ENCODE measurements around the gene SLC6A3.
A peak's percentile ranks its signal among the peaks of the same experiment; 100 is the strongest.
"Not testable (repeated sequence)": the region's sequence is repeated elsewhere in the genome, so short reads cannot be mapped to it uniquely, and the experiment has no call there.

The SLC6A3 gene

DNA sequence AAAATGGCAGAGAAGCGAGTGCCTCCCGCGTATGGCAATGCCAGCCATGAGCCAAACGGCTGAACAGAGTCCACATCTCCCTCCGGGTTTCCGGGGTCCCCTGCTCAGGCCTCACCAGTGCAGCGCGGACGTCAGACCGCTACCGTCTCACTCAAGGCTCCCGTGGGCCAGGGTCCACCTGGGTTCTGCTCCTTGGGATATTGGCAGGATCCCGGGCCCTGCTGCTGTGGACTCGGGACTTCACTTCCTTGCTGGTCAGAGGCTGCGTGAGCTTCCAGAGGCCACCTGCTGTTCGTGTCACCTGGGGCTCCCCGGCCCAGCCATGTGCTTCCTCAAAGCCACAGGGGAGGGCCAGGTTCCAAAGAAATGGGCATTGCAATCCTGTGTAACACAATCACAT, 61.9 kb downstream of the SLC6A3 start:
- Mint-ChIP-seq H3K4me1 (ENCODE audit: low read depth) (peaks cover 35% of the 10 kb centered on the region), H3K9me3 (no peaks in the 10 kb centered on the region), H3K4me3 (no peak overlapping the region), H3K27ac (no peak overlapping the region), H3K36me3 (ENCODE audit: low read depth) (no peaks in the 10 kb centered on the region), H3K27me3 (peaks cover 7% of the 10 kb centered on the region)
- DNase-seq = no peak

DNA sequence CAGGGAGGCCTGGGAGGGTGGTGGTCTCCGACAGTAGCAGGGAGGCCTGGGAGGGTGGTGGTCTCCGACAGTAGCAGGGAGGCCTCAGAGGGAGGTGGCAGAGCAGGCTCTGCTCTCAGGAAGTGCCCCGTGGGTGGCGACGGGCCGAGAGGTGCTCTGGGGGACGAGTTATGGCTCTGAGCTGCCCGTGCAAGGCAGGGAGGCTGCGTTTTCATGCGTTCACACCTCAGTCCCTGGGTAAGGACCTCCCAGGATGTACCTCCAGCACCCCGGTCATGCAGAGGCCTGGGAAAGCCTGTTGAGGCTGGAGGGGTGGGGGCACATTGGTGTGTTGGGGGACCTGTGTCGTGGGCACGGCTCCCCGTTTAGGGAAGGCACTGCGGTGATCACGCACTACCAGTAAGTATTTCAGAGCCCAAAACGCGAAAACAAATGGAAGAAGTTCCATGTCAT, 63.0 kb downstream of the SLC6A3 start:
- Mint-ChIP-seq H3K4me1 (ENCODE audit: low read depth) (peaks cover 32% of the 10 kb centered on the region), H3K9me3 (no peaks in the 10 kb centered on the region), H3K36me3 (ENCODE audit: low read depth) (no peaks in the 10 kb centered on the region), H3K4me3 (no peak overlapping the region), H3K27me3 (peaks cover 7% of the 10 kb centered on the region), H3K27ac (no peak overlapping the region)
- no peak for DNase-seq

DNA sequence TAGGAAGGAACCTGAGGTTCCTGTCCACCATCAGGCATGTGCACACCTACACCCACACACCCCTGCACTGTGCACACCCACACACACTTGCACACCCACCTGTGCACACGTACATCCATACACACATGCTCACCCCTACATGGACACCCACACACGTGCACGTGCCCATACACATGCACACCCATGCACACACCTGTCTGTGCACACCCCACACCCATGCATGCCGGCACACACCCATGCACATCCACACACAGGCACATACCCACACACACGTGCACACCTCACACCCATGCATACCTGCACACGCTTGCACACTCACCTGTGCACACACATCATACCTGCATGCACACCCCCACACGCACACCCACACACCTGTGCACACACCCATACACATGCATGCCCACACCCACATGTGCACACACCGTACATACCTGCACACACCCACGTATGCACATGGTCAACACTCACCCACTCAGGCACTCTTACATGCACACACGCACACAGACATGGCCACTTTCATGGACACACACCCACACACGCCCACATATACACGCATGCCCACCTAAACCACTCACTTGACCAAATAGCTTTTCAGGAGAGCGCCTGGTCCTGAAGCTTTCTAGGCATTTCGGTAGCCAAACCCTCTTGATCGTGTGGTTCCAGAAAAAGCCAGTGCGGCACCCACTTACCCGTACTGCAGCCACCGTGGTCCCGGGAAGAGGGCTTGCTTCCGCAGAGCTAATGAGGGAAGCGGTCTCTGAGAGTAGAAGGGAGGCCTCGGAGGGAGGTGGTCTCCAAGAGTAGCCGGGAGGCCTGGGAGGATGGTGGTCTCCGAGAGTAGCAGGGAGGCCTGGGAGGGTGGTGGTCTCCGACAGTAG, 63.6 kb downstream of the SLC6A3 start:
- peaks cover 7% of the 10 kb centered on the region for H3K27me3 Mint-ChIP-seq
- DNase-seq = no peak
- H3K27ac Mint-ChIP-seq = no peak overlapping the region
- no peak overlapping the region for H3K4me3 Mint-ChIP-seq
- peaks cover 26% of the 10 kb centered on the region for H3K4me1 Mint-ChIP-seq (ENCODE audit: low read depth)
- no peaks in the 10 kb centered on the region for H3K9me3 Mint-ChIP-seq
- no peaks in the 10 kb centered on the region for H3K36me3 Mint-ChIP-seq (ENCODE audit: low read depth)

DNA sequence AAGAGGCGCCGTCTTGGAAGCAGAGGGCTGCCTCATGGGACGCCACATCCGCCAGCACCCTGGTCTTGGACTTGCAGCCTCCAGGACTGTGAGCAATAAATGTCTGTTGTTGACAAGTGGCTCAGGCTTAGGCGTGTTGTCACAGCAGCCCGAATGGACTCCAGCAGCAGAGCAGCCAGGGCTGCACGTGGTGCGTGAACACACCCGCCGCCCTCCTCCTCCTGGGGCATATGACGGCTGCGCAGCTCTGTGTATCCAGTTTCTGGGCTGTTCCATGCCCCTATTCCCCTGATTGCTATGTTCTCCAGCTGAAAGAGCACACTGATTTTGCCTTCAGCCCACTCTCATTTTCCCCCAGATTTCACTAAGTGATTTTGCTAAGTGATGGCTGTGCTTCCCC, 64.3 kb downstream of the SLC6A3 start:
- Mint-ChIP-seq H3K9me3 (no peaks in the 10 kb centered on the region), H3K4me3 (no peak overlapping the region), H3K4me1 (ENCODE audit: low read depth) (peaks cover 20% of the 10 kb centered on the region), H3K27ac (no peak overlapping the region), H3K27me3 (peaks cover 7% of the 10 kb centered on the region), H3K36me3 (ENCODE audit: low read depth) (no peaks in the 10 kb centered on the region)
- no peak for DNase-seq

DNA sequence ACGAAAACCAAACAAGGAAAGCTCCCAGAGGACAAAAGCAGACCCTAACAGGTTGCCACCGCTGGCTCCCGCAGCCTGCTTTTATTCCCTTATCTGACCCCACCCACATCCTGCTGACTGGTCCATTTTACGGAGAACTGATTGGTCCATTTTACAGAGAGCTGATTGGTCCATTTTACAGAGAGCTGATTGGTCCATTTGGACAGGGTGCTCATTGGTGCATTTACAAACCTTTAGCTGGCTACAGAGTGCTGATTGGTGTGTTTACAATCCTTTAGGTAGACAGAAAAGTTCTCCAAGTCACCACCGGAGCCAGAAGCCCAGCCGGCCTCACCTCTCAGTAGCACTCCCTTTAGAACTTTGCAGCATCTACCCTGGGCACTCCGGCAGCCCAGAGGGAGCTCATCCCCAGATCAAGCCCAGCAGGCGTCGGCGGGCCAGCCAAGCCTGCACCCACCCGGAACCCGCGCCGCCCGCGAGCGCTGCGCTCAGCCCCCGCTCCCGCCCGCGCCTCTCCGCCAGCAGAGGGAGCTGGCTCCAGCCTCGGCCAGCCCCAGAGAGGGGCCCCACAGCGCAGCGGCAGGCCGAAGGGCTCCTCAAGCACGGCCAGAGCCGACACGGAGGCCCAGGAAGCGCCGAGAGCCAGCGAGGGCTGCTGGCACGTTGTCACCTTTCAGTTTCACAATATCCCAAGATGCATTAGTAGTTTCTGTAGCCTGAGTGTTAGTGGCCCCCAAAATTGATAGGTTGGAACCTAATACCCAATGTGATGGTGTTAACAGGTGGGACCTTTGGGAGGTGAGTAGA, 65.0 kb downstream of the SLC6A3 start:
- Mint-ChIP-seq H3K4me3 (peak overlapping the region; percentile 63), H3K27me3 (peaks cover 7% of the 10 kb centered on the region), H3K36me3 (ENCODE audit: low read depth) (no peaks in the 10 kb centered on the region), H3K9me3 (no peaks in the 10 kb centered on the region), H3K27ac (peak overlapping the region; percentile 61), H3K4me1 (ENCODE audit: low read depth) (peaks cover 15% of the 10 kb centered on the region)
- DNase-seq = peak; percentile 77

DNA sequence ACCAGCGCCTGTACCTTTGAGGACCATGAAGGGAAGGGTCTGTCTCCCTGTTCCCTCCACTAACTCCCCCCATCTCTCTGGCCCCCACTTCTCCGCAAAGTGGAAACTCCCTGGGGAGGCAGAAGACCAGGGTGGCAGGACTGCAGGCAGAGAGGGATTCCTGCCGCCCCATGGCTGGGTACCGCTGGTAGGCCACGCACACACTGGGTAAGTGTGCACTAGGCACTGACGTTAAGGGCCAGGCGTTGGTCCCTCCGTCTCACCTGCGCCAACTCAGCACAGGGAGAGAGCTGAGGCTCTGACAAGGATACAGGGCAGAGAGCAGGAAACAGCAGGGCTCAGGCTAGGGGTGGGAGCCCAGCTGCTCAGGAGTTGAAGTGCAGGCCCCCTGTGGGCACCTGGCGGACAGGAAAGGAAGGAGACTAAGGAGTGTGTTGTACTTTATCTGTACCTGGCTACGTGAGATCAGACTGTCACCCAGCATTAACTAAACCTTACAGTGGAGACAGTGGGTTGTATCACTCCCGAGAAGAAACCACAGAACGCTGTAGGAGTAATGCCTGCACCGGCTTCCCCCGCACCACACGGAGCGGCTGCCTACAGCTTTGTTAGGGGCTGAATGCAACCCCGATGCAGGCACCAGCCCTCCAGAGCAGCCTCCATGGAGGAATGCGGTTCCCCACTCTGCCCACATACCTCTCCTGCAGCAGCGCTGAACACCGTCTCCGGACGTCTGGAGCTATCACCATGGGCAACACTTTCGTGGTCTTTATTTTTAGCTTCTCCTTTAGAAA, 66.2 kb downstream of the SLC6A3 start:
- peaks cover 14% of the 10 kb centered on the region for H3K4me1 Mint-ChIP-seq (ENCODE audit: low read depth)
- DNase-seq = no peak
- H3K9me3 Mint-ChIP-seq = no peaks in the 10 kb centered on the region
- H3K27ac Mint-ChIP-seq = no peak overlapping the region
- no peaks in the 10 kb centered on the region for H3K36me3 Mint-ChIP-seq (ENCODE audit: low read depth)
- no peak overlapping the region for H3K4me3 Mint-ChIP-seq
- peaks cover 7% of the 10 kb centered on the region for H3K27me3 Mint-ChIP-seq

DNA sequence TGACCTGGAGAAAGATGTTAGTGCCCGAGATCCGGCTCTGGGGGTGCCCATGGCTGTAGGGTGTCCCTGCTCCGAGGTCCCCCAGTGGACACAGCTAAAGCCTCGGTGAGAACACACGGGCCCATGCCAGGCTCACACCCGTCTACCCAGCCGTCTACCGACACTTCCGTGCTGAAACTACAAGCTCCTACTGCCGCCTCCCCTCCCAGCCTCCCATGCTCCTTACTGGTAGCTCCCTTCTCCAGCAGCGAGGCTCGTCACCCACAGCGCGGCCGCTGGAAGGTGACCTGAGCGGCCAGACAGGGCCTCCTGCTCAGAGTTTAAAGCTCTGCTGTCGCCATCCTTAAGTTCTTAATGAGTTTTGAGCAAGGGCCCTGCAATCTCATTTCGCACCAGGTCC, 67.1 kb downstream of the SLC6A3 start:
- H3K27ac Mint-ChIP-seq = no peak overlapping the region
- no peaks in the 10 kb centered on the region for H3K9me3 Mint-ChIP-seq
- no peak for DNase-seq
- H3K36me3 Mint-ChIP-seq (ENCODE audit: low read depth) = no peaks in the 10 kb centered on the region
- H3K4me1 Mint-ChIP-seq (ENCODE audit: low read depth) = peaks cover 14% of the 10 kb centered on the region
- no peak overlapping the region for H3K4me3 Mint-ChIP-seq
- H3K27me3 Mint-ChIP-seq = peaks cover 7% of the 10 kb centered on the region

DNA sequence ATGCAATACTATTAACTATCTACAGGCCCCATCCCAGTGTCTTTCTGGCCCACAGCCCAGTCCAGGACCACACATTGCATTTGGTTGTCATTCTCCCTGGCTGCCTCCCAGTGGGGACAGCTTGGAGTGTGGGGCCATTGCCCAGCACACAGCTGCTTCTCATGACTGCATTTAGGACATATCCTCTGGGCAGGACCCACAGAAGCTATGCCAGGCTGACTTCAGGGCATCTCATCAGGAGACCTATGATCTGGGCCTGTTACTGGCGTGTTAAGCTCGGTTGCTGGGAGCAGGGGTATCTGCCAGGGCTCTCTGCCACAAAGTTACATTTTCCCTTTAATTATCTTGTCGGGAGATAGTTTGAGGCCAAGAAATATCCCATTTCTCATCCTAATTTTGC, 68.3 kb downstream of the SLC6A3 start:
- no peak overlapping the region for H3K4me3 Mint-ChIP-seq
- H3K36me3 Mint-ChIP-seq (ENCODE audit: low read depth) = no peaks in the 10 kb centered on the region
- H3K27ac Mint-ChIP-seq = no peak overlapping the region
- peaks cover 7% of the 10 kb centered on the region for H3K27me3 Mint-ChIP-seq
- H3K9me3 Mint-ChIP-seq = no peaks in the 10 kb centered on the region
- DNase-seq = no peak
- peaks cover 14% of the 10 kb centered on the region for H3K4me1 Mint-ChIP-seq (ENCODE audit: low read depth)

DNA sequence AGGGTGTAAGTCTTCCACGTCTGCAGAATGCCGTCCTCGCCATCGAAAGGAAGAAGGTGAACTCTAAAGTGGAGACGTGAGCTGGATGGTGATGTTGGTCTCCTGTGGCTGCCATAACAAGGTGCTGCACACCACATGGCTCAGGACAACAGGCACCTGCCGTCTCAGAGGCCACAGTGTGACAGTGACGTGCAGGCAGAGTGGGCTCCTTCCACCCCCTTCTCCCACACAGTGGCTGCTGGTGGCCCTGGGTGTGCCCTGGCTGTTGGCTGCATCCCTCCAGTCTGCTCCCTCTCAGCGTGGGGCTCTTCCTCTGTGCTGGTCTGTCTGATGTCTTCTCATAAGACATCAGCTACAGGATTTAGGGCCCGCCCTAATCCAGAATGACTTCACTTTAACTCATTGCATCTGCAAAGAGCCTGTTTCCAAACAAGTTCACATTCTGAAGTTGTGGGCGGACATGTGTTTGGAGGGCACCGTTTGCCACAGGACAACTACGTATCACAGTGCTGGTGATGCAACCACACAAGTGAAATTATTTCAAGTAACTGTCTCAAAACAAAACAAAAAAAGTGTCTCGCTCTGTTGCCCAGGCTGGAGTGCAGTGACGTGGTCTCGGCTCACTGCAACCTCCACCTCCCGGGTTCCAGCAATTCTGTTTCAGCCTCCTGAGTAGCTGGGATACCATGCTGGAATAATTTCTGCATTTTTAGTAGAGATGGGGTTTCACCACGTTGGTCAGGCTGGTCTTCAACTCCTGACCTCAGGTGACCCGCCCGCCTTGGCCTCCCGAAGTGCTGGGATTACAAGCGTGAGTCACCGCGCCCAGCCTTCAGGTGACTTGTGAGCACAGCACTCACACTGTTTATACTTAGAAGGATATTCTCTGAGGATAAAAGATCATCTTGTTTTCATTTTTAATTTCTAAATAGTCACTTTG, 69.1 kb downstream of the SLC6A3 start:
- H3K27ac Mint-ChIP-seq = no peak overlapping the region
- peaks cover 9% of the 10 kb centered on the region for H3K4me1 Mint-ChIP-seq (ENCODE audit: low read depth)
- no peaks in the 10 kb centered on the region for H3K9me3 Mint-ChIP-seq
- no peak overlapping the region for H3K4me3 Mint-ChIP-seq
- H3K36me3 Mint-ChIP-seq (ENCODE audit: low read depth) = no peaks in the 10 kb centered on the region
- peaks cover 1% of the 10 kb centered on the region for H3K27me3 Mint-ChIP-seq
- no peak for DNase-seq

DNA sequence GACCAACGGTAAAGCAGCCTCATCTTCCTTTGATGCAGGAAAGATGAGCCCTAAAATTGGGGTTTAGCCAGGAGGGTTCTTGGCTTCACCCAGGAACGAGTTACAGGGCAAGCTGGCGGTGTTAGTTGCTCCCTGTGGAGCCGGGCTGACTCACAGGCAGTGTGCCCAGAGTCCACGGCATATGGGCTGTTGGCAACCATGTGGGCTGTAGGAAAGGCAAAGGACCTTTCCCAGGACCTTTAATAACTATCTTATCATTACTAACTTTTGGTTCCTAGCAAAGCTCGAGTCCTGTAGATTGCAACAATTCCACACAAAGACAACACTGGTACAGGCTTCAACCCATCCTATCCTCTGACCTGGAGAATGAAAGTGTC, 70.6 kb downstream of the SLC6A3 start:
- no peak overlapping the region for H3K4me3 Mint-ChIP-seq
- H3K36me3 Mint-ChIP-seq (ENCODE audit: low read depth) = no peaks in the 10 kb centered on the region
- H3K4me1 Mint-ChIP-seq (ENCODE audit: low read depth) = no peaks in the 10 kb centered on the region
- no peaks in the 10 kb centered on the region for H3K27me3 Mint-ChIP-seq
- no peak for DNase-seq
- H3K27ac Mint-ChIP-seq = no peak overlapping the region
- H3K9me3 Mint-ChIP-seq = no peaks in the 10 kb centered on the region

DNA sequence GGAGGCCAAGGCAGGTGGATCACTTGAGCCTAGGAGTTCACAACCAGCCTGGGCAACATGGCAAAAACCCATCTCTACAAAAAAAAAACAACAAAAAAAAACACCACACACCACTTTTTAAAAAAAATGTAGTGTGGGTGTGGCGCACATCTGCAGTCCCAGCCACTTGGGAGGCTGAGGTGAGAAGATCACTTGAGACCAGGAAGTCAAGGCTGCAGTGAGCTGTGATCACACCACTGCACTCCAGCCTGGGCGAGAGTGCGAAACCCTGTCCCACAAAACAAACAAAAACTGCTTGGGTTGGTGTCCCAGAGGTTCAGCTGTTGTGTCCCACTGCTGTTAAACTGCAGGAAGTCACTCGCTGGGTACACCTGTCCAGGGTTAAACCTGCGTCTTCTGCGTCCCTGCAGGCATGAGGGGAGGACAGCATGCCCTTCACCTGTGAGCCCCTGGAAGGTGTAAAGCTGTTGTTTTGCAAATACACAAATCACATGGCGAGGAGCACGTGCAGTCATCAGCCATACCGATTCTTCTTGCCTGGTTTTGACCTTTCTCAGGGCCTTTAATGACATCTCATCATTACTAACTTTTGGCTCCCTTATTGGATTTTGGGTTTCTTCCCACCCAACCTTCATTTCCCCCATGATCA, 71.1 kb downstream of the SLC6A3 start:
- DNase-seq = no peak
- Mint-ChIP-seq H3K4me3 (no peak overlapping the region), H3K36me3 (ENCODE audit: low read depth) (no peaks in the 10 kb centered on the region), H3K4me1 (ENCODE audit: low read depth) (no peaks in the 10 kb centered on the region), H3K27me3 (no peaks in the 10 kb centered on the region), H3K27ac (no peak overlapping the region), H3K9me3 (no peaks in the 10 kb centered on the region)

DNA sequence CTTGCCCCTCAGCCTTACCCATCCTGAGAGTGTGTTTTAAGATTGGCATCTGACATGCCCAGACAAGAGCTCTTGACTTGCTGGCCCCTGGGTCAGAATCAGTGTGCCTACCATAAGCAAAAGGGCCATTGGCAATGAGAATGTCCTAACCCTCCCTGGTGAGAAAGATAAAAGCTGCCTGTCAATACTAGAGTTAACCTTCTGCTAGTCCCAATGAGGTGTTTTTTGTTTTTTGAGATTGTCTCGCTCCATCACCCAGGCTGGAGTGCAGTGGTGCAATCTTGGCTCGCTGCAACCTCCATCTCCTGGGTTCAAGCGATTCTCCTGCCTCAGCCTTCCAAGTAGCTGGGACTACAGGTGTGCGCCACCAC, 73.3 kb downstream of the SLC6A3 start:
- H3K27me3 Mint-ChIP-seq; H3K4me3 Mint-ChIP-seq; H3K27ac Mint-ChIP-seq; H3K4me1 Mint-ChIP-seq (ENCODE audit: low read depth); DNase-seq; H3K9me3 Mint-ChIP-seq; H3K36me3 Mint-ChIP-seq (ENCODE audit: low read depth): not testable (repeated sequence)

DNA sequence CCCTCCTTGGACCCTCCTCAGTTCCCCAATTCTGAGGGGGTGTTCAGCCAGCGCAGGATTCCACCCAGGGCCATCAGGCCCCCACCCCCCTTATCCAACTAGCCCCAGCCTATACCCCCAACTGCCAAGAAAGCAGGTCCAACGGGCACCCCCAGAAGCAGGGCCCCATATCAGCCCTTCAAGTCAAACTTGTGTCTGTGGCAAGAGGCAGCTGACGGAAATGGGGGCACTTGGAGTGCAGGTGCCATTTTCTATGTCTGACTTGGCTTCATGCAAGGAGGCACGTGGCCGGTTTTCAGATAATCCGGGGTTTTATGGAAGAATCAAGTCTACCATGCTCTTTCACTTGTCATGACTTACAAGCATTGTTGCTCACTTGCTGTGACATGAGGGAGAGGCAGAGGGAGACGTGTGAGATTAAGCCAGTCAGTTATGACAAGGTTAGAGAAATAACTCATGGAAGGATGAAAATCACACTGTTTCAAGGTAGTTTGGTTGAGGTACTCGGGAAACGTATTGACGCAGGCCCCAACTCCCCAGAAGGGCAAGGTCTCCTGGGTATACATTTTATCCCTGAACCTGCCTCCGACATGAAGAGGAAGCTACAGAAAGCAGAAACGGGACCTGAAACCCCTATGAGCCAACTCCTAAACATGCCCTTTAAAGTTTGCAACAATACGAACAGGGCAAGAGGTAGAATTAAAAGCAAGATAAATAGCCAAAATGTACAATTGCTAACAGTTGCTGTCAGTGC, 73.8 kb downstream of the SLC6A3 start:
- Mint-ChIP-seq H3K4me1 (ENCODE audit: low read depth) (no peaks in the 10 kb centered on the region), H3K36me3 (ENCODE audit: low read depth) (no peaks in the 10 kb centered on the region), H3K27me3 (no peaks in the 10 kb centered on the region), H3K4me3 (no peak overlapping the region), H3K27ac (no peak overlapping the region), H3K9me3 (no peaks in the 10 kb centered on the region)
- no peak for DNase-seq
